SK-N-SH (cell line): Measurements from ENCODE around the gene FERMT2. TPM values are rescaled to one million over a fixed set of nuclear protein-coding genes. Genes with fewer than 3 reads are reported as not detected.

Experiments used
- CTCF ChIA-PET: fragments of 300-600, 350-600 bp; formaldehyde crosslinking; extraction: SDS; loops from one replicate; lab custom pipeline; 2021; lab: Yijun Ruan, JAX
- POLR2A ChIA-PET: fragments of 350-600 bp; sonication (Branson Sonifier 250); formaldehyde crosslinking; extraction: SDS; loops from one replicate; lab custom pipeline; 2020; ENCODE audit warnings: antibody characterized with exemption, inconsistent platforms; lab: Yijun Ruan, JAX
- DNase-seq: peaks from one replicate; pipeline ENCODE4 v3.0.0; 2012
- H2AFZ ChIP-seq: fragments of 200-600 bp; sonication (generic); 2 replicates; pipeline ENCODE4 v1.8.1; 2016; ENCODE audit warnings: antibody characterized with exemption, mild to moderate bottlenecking, low read depth
- H3F3A ChIP-seq: fragments of 200-600 bp; sonication (generic); replicated peaks from 2 replicates; pipeline ENCODE3; 2016; ENCODE audit warnings: antibody characterized with exemption, mild to moderate bottlenecking; ENCODE audit not compliant: insufficient read depth
- H3K27ac ChIP-seq, 2 experiments: fragments of 200-500 bp in 1 of 2; fragments of 200-600 bp in 1 of 2; sonication (Bioruptor generic) in 1 of 2; sonication (generic), shearing (Covaris generic) in 1 of 2; 2 replicates each; pipeline versions ENCODE4 v1.5.1 to v1.6.1; 2014 to 2016; ENCODE audit warnings: low read depth in 2 of 2, inconsistent platforms in 1 of 2, low read length in 1 of 2, mild to moderate bottlenecking in 1 of 2, mixed read lengths in 1 of 2
- H3K27me3 ChIP-seq: fragments of 200-600 bp; sonication (generic), shearing (Covaris generic); 2 replicates; pipeline ENCODE4 v1.6.1; 2016; ENCODE audit warnings: mixed run types; ENCODE audit not compliant: insufficient read depth
- H3K36me3 ChIP-seq, 2 experiments: fragments of 200-500 bp in 1 of 2; fragments of 200-600 bp in 1 of 2; sonication (Bioruptor generic) in 1 of 2; sonication (generic) in 1 of 2; replicated peaks in 1 of 2; 2 replicates each; pipeline versions ENCODE3 to v1.5.1; 2014 to 2016; ENCODE audit warnings: low read length in 1 of 2, mild to moderate bottlenecking in 1 of 2; ENCODE audit not compliant: insufficient read depth in 2 of 2, control insufficient read depth in 1 of 2
- H3K4me1 ChIP-seq, 2 experiments: fragments of 200-500 bp in 1 of 2; fragments of 200-600 bp in 1 of 2; sonication (Bioruptor generic) in 1 of 2; sonication (generic), shearing (Covaris generic) in 1 of 2; 2 replicates each; pipeline versions ENCODE4 v1.5.1 to v1.6.1; 2014 to 2016; ENCODE audit warnings: low read depth in 1 of 2, low read length in 1 of 2, mixed run types in 1 of 2; ENCODE audit not compliant: insufficient read depth in 2 of 2, control insufficient read depth in 1 of 2
- H3K4me2 ChIP-seq: fragments of 200-600 bp; sonication (generic), shearing (Covaris generic); 2 replicates; pipeline ENCODE4 v1.6.1; 2017; ENCODE audit warnings: mixed run types
- H3K4me3 ChIP-seq, 2 experiments: fragments of 200-500 bp in 1 of 2; fragments of 200-600 bp in 1 of 2; sonication (Bioruptor generic) in 1 of 2; sonication (generic), shearing (Covaris generic) in 1 of 2; 2 replicates each; pipeline versions ENCODE4 v1.5.1 to v1.8.1; 2014 to 2016; ENCODE audit warnings: low read depth in 2 of 2, inconsistent platforms in 1 of 2, low read length in 1 of 2, mild to moderate bottlenecking in 1 of 2, mixed read lengths in 1 of 2, moderate library complexity in 1 of 2
- H3K79me2 ChIP-seq: fragments of 200-600 bp; sonication (generic); 2 replicates; pipeline ENCODE4 v1.8.1; 2017; ENCODE audit warnings: mild to moderate bottlenecking; ENCODE audit not compliant: insufficient read depth
- H3K9ac ChIP-seq: fragments of 200-600 bp; sonication (generic); 2 replicates; pipeline ENCODE4 v1.6.1; 2017; ENCODE audit warnings: mixed run types
- H3K9me2 ChIP-seq: fragments of 200-600 bp; sonication (generic); 2 replicates; pipeline ENCODE4 v1.6.1; 2017; ENCODE audit warnings: mixed run types
- H3K9me3 ChIP-seq: fragments of 200-600 bp; sonication (generic); 2 replicates; pipeline ENCODE4 v1.6.1; 2017; ENCODE audit warnings: mixed run types, mild to moderate bottlenecking, moderate library complexity
- H4K20me1 ChIP-seq: fragments of 200-600 bp; sonication (generic); 2 replicates; pipeline ENCODE4 v1.6.1; 2017; ENCODE audit warnings: mild to moderate bottlenecking, mixed run types; ENCODE audit not compliant: insufficient read depth
- CHD2 ChIP-seq: fragments of 150-350 bp; IDR thresholded peaks from 2 replicates; pipeline ENCODE4 v1.6.1; 2018; ENCODE audit warnings: low read length; ENCODE audit not compliant: partially characterized antibody
- ELF1 ChIP-seq: IDR thresholded peaks from 2 replicates; pipeline ENCODE4 v1.4.0; 2012
- EP300 ChIP-seq, 2 experiments: IDR thresholded peaks; 2 replicates each; pipeline versions ENCODE4 v1.4.0 to v1.6.1; 2012; ENCODE audit warnings: borderline replicate concordance in 1 of 2, low read depth in 1 of 2, low read length in 1 of 2
- EZH2phosphoT487 ChIP-seq: fragments of 200-600 bp; sonication (generic); IDR thresholded peaks from 2 replicates; pipeline ENCODE4 v1.6.1; 2017; ENCODE audit warnings: low read depth, mixed run types, mild to moderate bottlenecking, antibody characterized with exemption, moderate library complexity, borderline replicate concordance
- FOSL2 ChIP-seq: IDR thresholded peaks from 2 replicates; pipeline ENCODE4 v1.4.0; 2012; ENCODE audit warnings: low read depth, mild to moderate bottlenecking, moderate library complexity, borderline replicate concordance
- FOXJ3 ChIP-seq: sonication (generic); formaldehyde crosslinking; IDR thresholded peaks from 2 replicates; pipeline ENCODE4 v1.5.1; 2020; ENCODE audit warnings: mild to moderate bottlenecking, missing genetic modification reagents
- FOXM1 ChIP-seq: IDR thresholded peaks from 2 replicates; pipeline ENCODE4 v1.4.0; 2012; ENCODE audit warnings: low read depth, mild to moderate bottlenecking
- GABPA ChIP-seq: IDR thresholded peaks from 2 replicates; pipeline ENCODE4 v1.4.0; 2012; ENCODE audit warnings: low read depth, mild to moderate bottlenecking
- GATA2 ChIP-seq: sonication (generic); formaldehyde crosslinking; IDR thresholded peaks from 2 replicates; pipeline ENCODE4 v1.5.0; 2020; ENCODE audit warnings: mild to moderate bottlenecking, missing genetic modification reagents
- MXI1 ChIP-seq: IDR thresholded peaks from 2 replicates; pipeline ENCODE4 v1.6.1; 2012; ENCODE audit warnings: mild to moderate bottlenecking, low read depth, low read length, improper control_type of control experiment
- NFIC ChIP-seq: IDR thresholded peaks from 2 replicates; pipeline ENCODE4 v1.4.0; 2012; ENCODE audit warnings: borderline replicate concordance
- NRF1 ChIP-seq: IDR thresholded peaks from 2 replicates; pipeline ENCODE4 v1.6.1; 2012; ENCODE audit warnings: low read depth, mild to moderate bottlenecking, low read length
- RAD21 ChIP-seq: IDR thresholded peaks from 2 replicates; pipeline ENCODE4 v1.6.1; 2012; ENCODE audit warnings: mild to moderate bottlenecking, low read length
- RXRA ChIP-seq: IDR thresholded peaks from 2 replicates; pipeline ENCODE4 v1.4.0; 2012; ENCODE audit warnings: low read depth, mild to moderate bottlenecking, borderline replicate concordance
- SMC3 ChIP-seq: IDR thresholded peaks from 2 replicates; pipeline ENCODE4 v1.6.1; 2012; ENCODE audit warnings: low read depth, low read length, improper control_type of control experiment
- TAF1 ChIP-seq: IDR thresholded peaks from 2 replicates; pipeline ENCODE4 v1.6.1; 2012; ENCODE audit warnings: low read depth, mild to moderate bottlenecking, low read length, moderate library complexity, borderline replicate concordance
- TCF12 ChIP-seq: IDR thresholded peaks from 2 replicates; pipeline ENCODE4 v1.4.0; 2012
- YY1 ChIP-seq: IDR thresholded peaks from 2 replicates; pipeline ENCODE4 v1.4.0; 2012; ENCODE audit warnings: low read depth, mild to moderate bottlenecking
- WGBS: methylation state at CpG from one replicate; pipeline ENCODE4 v1.1.6; 2017; ENCODE audit warnings: low lambda C conversion rate; 5-methylcytosine and 5-hydroxymethylcytosine counted together
- polyA plus RNA-seq, 3 experiments: library from polyadenylated mRNA; depleted of rRNA; stranded (reverse); fragments of >200 nt; gene quantifications; 2 replicates each; pipeline ENCODE4 v1.2.3, GENCODE V29; 2012
- TF ChIP-seq, protein P1 (sequence below): IDR thresholded peaks from 2 replicates; pipeline ENCODE4; 2012
- TF ChIP-seq, protein P2 (sequence below): fragments of 150-350 bp; IDR thresholded peaks from 2 replicates; pipeline ENCODE4 v1.6.1; 2016; ENCODE audit warnings: mild to moderate bottlenecking, low read depth, low read length
- TF ChIP-seq, protein P3 (sequence below): fragments of 200-600 bp; sonication (generic); IDR thresholded peaks from 2 replicates; pipeline ENCODE4 v1.6.1; 2017; ENCODE audit warnings: antibody characterized with exemption, mild to moderate bottlenecking, moderate library complexity

FERMT2 gene
- polyA plus RNA-seq, 1 of the 3 experiments (the other 2 are of a cell fraction): 40.1 TPM

DNA sequence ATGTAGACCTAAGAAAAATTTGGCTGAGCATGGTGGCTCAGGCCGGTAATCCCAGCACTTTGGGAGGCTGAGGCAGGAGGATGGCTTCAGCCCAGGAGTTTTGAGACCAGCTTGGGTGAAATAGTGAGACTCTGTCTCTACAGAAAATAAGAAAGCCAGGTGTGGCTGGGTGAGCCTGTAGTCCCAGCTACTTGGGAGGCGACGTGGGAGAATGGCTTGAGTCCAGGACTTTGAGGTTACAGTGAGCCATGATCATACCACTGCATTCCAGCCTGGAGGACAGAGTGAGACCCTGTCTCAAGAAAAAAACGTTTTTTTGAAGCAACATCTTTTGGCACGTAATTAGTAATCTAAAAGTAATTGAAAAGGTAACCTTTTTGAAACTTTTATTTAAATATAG lies 70.9 kb downstream of the FERMT2 start (continued):
- TF ChIP-seq TAF1: no peak
- no peak for TF ChIP-seq GATA2 (CRISPR knock-in tag)
- no peak for TF ChIP-seq EZH2phosphoT487
- no peak for TF ChIP-seq FOXJ3
- no peak for TF ChIP-seq EP300 (IDR thresholded peaks at IDR 0.05; ENCODE audit: borderline replicate concordance in 1 of 2, low read depth in 1 of 2, low read length in 1 of 2)
- no peak for TF ChIP-seq TCF12
- TF ChIP-seq, all 33 proteins: peak for 0

DNA sequence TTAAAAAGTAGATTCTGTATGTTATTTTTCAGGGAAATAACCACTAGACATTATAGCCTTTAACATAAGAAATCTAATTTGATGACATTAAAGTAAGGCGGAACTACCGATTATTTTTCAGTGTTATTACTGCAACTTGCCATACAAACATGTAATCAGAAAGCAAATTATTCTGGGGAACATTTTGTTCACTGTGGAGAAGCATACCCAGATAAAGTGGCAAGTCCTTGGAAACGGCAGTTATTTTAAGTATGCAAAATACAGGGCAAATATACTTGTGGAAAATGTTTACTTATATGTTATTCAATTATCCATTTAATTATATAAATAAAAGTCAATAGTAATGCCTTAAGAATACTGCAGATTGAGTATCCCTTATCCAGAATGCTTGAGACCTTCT lies 71.9 kb downstream of the FERMT2 start:
- Histone ChIP-seq H3K9ac (no peak overlapping the region), H3K36me3 (peaks cover 65 to 81% of the 10 kb centered on the region in 2 experiments), H3K27me3 (no peaks in the 10 kb centered on the region), H3K4me2 (no peak overlapping the region), H3K4me3 (no peak overlapping the region), H2AFZ (no peak overlapping the region), H3K4me1 (peaks cover 0 to 35% of the 10 kb centered on the region in 2 experiments; a peak in 2 of 4 replicates), H3K9me3 (no peaks in the 10 kb centered on the region), H3K27ac (no peak overlapping the region; a peak in 1 of 4 replicates), H4K20me1 (no peaks in the 10 kb centered on the region), H3F3A (peaks cover 40% of the 10 kb centered on the region), H3K9me2 (no peaks in the 10 kb centered on the region), H3K79me2 (peaks cover 84% of the 10 kb centered on the region)
- no peak for TF ChIP-seq CHD2
- no peak for TF ChIP-seq FOXJ3
- no peak for TF ChIP-seq FOXM1
- TF ChIP-seq FOSL2: no peak
- TF ChIP-seq NRF1: no peak
- TF ChIP-seq, protein P1, sequence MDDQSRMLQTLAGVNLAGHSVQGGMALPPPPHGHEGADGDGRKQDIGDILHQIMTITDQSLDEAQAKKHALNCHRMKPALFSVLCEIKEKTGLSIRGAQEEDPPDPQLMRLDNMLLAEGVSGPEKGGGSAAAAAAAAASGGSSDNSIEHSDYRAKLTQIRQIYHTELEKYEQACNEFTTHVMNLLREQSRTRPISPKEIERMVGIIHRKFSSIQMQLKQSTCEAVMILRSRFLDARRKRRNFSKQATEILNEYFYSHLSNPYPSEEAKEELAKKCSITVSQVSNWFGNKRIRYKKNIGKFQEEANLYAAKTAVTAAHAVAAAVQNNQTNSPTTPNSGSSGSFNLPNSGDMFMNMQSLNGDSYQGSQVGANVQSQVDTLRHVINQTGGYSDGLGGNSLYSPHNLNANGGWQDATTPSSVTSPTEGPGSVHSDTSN: no peak
- TF ChIP-seq EZH2phosphoT487: no peak
- TF ChIP-seq YY1: no peak
- TF ChIP-seq RXRA: no peak
- TF ChIP-seq GABPA: no peak
- TF ChIP-seq RAD21: no peak
- no peak for TF ChIP-seq TAF1
- no peak for TF ChIP-seq ELF1
- TF ChIP-seq MXI1: no peak
- TF ChIP-seq, protein P2, sequence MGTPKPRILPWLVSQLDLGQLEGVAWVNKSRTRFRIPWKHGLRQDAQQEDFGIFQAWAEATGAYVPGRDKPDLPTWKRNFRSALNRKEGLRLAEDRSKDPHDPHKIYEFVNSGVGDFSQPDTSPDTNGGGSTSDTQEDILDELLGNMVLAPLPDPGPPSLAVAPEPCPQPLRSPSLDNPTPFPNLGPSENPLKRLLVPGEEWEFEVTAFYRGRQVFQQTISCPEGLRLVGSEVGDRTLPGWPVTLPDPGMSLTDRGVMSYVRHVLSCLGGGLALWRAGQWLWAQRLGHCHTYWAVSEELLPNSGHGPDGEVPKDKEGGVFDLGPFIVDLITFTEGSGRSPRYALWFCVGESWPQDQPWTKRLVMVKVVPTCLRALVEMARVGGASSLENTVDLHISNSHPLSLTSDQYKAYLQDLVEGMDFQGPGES: no peak
- no peak for TF ChIP-seq SMC3
- TF ChIP-seq, protein P3, sequence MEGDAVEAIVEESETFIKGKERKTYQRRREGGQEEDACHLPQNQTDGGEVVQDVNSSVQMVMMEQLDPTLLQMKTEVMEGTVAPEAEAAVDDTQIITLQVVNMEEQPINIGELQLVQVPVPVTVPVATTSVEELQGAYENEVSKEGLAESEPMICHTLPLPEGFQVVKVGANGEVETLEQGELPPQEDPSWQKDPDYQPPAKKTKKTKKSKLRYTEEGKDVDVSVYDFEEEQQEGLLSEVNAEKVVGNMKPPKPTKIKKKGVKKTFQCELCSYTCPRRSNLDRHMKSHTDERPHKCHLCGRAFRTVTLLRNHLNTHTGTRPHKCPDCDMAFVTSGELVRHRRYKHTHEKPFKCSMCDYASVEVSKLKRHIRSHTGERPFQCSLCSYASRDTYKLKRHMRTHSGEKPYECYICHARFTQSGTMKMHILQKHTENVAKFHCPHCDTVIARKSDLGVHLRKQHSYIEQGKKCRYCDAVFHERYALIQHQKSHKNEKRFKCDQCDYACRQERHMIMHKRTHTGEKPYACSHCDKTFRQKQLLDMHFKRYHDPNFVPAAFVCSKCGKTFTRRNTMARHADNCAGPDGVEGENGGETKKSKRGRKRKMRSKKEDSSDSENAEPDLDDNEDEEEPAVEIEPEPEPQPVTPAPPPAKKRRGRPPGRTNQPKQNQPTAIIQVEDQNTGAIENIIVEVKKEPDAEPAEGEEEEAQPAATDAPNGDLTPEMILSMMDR: no peak
- TF ChIP-seq GATA2 (CRISPR knock-in tag): no peak
- TF ChIP-seq NFIC: no peak
- no peak for TF ChIP-seq TCF12
- POLR2A ChIA-PET: no interaction called here
- CTCF ChIA-PET: no interaction called here
- DNase-seq: no peak
- WGBS: 95% methylated on average over 3 of the region's 3 CpGs
